ENCODE measurements around the gene ABCC3. TPM values are rescaled to one million over a fixed set of nuclear protein-coding genes. Genes with fewer than 3 reads are reported as not detected.
"Not testable (repeated sequence)": the region's sequence is repeated elsewhere in the genome, so short reads cannot be mapped to it uniquely, and the experiment has no call there.

ABCC3 gene
- total RNA-seq, 2 donors from 2014 or later: 0.40 TPM; not detected in 1

GRCh38 chr17:50719144-50719923 lies 84.7 kb downstream of the ABCC3 start, which contains the start of gene LUC7L3:
LUC7L3 (plus strand) TSS chr17:50719603; CDS start chr17:50719733, 130 bp downstream.
- ATAC-seq (replicated peaks): peak; percentile 96
- H3K27me3 Mint-ChIP-seq: no peaks in the 10 kb centered on the region
- peak within 1 kb of the TSS; percentile 90 for H3K4me3 Mint-ChIP-seq
- H3K9me3 Mint-ChIP-seq: no peaks in the 10 kb centered on the region
- H3K27ac Mint-ChIP-seq: peak within 1 kb of the TSS; percentile 88
- peaks cover 44% of the 10 kb centered on the region for H3K36me3 Mint-ChIP-seq (ENCODE audit: low read depth)
- H3K4me1 Mint-ChIP-seq: peaks cover 14% of the 10 kb centered on the region

- H3K4me3 Mint-ChIP-seq: peak overlapping the region; percentile 90
- H3K4me1 Mint-ChIP-seq: peaks cover 14% of the 10 kb centered on the region
- H3K27ac Mint-ChIP-seq: peak overlapping the region; percentile 88
- H3K9me3 Mint-ChIP-seq: no peaks in the 10 kb centered on the region
- H3K36me3 Mint-ChIP-seq (ENCODE audit: low read depth): peaks cover 52% of the 10 kb centered on the region
- H3K27me3 Mint-ChIP-seq: no peaks in the 10 kb centered on the region
- ATAC-seq (replicated peaks): no peak
These were observed 85.5 kb downstream of the ABCC3 start for GRCh38 chr17:50719924-50720794.

GRCh38 chr17:50721194-50722010 lies 86.7 kb downstream of the ABCC3 start:
- Mint-ChIP-seq H3K4me3 (peak overlapping the region; percentile 90), H3K27ac (peak overlapping the region; percentile 88), H3K4me1 (peaks cover 14% of the 10 kb centered on the region), H3K36me3 (ENCODE audit: low read depth) (peaks cover 58% of the 10 kb centered on the region), H3K9me3 (no peaks in the 10 kb centered on the region), H3K27me3 (no peaks in the 10 kb centered on the region)
- no peak for ATAC-seq (replicated peaks)

GRCh38 chr17:50722746-50723145 lies 88.1 kb downstream of the ABCC3 start:
- H3K27ac Mint-ChIP-seq: no peak overlapping the region
- peak overlapping the region; percentile 90 for H3K4me3 Mint-ChIP-seq
- no peak for ATAC-seq (replicated peaks)

GRCh38 chr17:50724622-50725021 lies 89.9 kb downstream of the ABCC3 start:
- peaks cover 76% of the 10 kb centered on the region for H3K36me3 Mint-ChIP-seq (ENCODE audit: low read depth)
- not testable (repeated sequence) for H3K27ac Mint-ChIP-seq; H3K27me3 Mint-ChIP-seq; ATAC-seq (replicated peaks); H3K9me3 Mint-ChIP-seq; H3K4me3 Mint-ChIP-seq
- H3K4me1 Mint-ChIP-seq: peaks cover 28% of the 10 kb centered on the region

More at GRCh38 chr17:50722746-50723145, 88.1 kb downstream of the ABCC3 start:
- H3K27me3 Mint-ChIP-seq: no peaks in the 10 kb centered on the region
- peaks cover 22% of the 10 kb centered on the region for H3K4me1 Mint-ChIP-seq
- peaks cover 67% of the 10 kb centered on the region for H3K36me3 Mint-ChIP-seq (ENCODE audit: low read depth)
- no peaks in the 10 kb centered on the region for H3K9me3 Mint-ChIP-seq

GRCh38 chr17:50725769-50726655 lies 91.3 kb downstream of the ABCC3 start:
- H3K9me3 Mint-ChIP-seq: no peaks in the 10 kb centered on the region
- no peak for ATAC-seq (replicated peaks)
- no peak overlapping the region for H3K27ac Mint-ChIP-seq
- peaks cover 28% of the 10 kb centered on the region for H3K4me1 Mint-ChIP-seq
- H3K36me3 Mint-ChIP-seq (ENCODE audit: low read depth): peaks cover 62% of the 10 kb centered on the region
- no peaks in the 10 kb centered on the region for H3K27me3 Mint-ChIP-seq
- peak overlapping the region; percentile 12 for H3K4me3 Mint-ChIP-seq

GRCh38 chr17:50728112-50728429 lies 93.4 kb downstream of the ABCC3 start:
- H3K4me3 Mint-ChIP-seq: peak overlapping the region; percentile 48
- H3K4me1 Mint-ChIP-seq: peaks cover 25% of the 10 kb centered on the region
- no peaks in the 10 kb centered on the region for H3K9me3 Mint-ChIP-seq
- peaks cover 62% of the 10 kb centered on the region for H3K36me3 Mint-ChIP-seq (ENCODE audit: low read depth)
- H3K27me3 Mint-ChIP-seq: no peaks in the 10 kb centered on the region
- no peak for ATAC-seq (replicated peaks)
- peak overlapping the region; percentile 55 for H3K27ac Mint-ChIP-seq

GRCh38 chr17:50728881-50729765 lies 94.4 kb downstream of the ABCC3 start:
- Mint-ChIP-seq H3K4me1 (peaks cover 25% of the 10 kb centered on the region), H3K9me3 (no peaks in the 10 kb centered on the region), H3K27ac (peak overlapping the region; percentile 55), H3K36me3 (ENCODE audit: low read depth) (peaks cover 56% of the 10 kb centered on the region), H3K27me3 (no peaks in the 10 kb centered on the region), H3K4me3 (peak overlapping the region; percentile 48)
- peak; percentile 86 for ATAC-seq (replicated peaks)

GRCh38 chr17:50731575-50732460 lies 97.1 kb downstream of the ABCC3 start:
- peaks cover 30% of the 10 kb centered on the region for H3K4me1 Mint-ChIP-seq
- peak overlapping the region; percentile 78 for H3K27ac Mint-ChIP-seq
- ATAC-seq (replicated peaks): no peak

GRCh38 chr17:50735287-50735686 lies 100.6 kb downstream of the ABCC3 start:
- Mint-ChIP-seq H3K27ac (no peak overlapping the region), H3K36me3 (ENCODE audit: low read depth) (peaks cover 81% of the 10 kb centered on the region), H3K4me1 (peaks cover 34% of the 10 kb centered on the region), H3K27me3 (no peaks in the 10 kb centered on the region), H3K4me3 (no peak overlapping the region), H3K9me3 (no peaks in the 10 kb centered on the region)
- no peak for ATAC-seq (replicated peaks)

More at GRCh38 chr17:50731575-50732460, 97.1 kb downstream of the ABCC3 start:
- no peaks in the 10 kb centered on the region for H3K9me3 Mint-ChIP-seq
- H3K4me3 Mint-ChIP-seq: peak overlapping the region; percentile 22
- no peaks in the 10 kb centered on the region for H3K27me3 Mint-ChIP-seq
- peaks cover 66% of the 10 kb centered on the region for H3K36me3 Mint-ChIP-seq (ENCODE audit: low read depth)

GRCh38 chr17:50737118-50737698 lies 102.5 kb downstream of the ABCC3 start:
- H3K27me3 Mint-ChIP-seq: no peaks in the 10 kb centered on the region
- H3K36me3 Mint-ChIP-seq (ENCODE audit: low read depth): peaks cover 88% of the 10 kb centered on the region
- no peak overlapping the region for H3K27ac Mint-ChIP-seq
- no peak overlapping the region for H3K4me3 Mint-ChIP-seq
- no peaks in the 10 kb centered on the region for H3K9me3 Mint-ChIP-seq
- ATAC-seq (replicated peaks): peak; percentile 97
- peaks cover 24% of the 10 kb centered on the region for H3K4me1 Mint-ChIP-seq

- H3K27ac Mint-ChIP-seq: peak overlapping the region; percentile 3
- ATAC-seq (replicated peaks): peak; percentile 64
- peaks cover 23% of the 10 kb centered on the region for H3K4me1 Mint-ChIP-seq
- no peak overlapping the region for H3K4me3 Mint-ChIP-seq
- H3K9me3 Mint-ChIP-seq: no peaks in the 10 kb centered on the region
- peaks cover 99% of the 10 kb centered on the region for H3K36me3 Mint-ChIP-seq (ENCODE audit: low read depth)
- H3K27me3 Mint-ChIP-seq: no peaks in the 10 kb centered on the region
These were observed 104.4 kb downstream of the ABCC3 start for GRCh38 chr17:50739098-50739497.

All from activated T-helper 17 cell treated with anti-CD3 and anti-CD28 coated beads, Interleukin-2, amount 50 U/mL, for 72 hours (primary cell).